B cell (primary cell): ENCODE measurements around the gene SLCO3A1. TPM values are rescaled to one million over a fixed set of nuclear protein-coding genes. Genes with fewer than 3 reads are reported as not detected.

Source experiments
- ATAC-seq: fragments of 200-7000 bp; cut with Tn5 transposase; one replicate; pipeline ENCODE4 v1.10.0; 2021; ENCODE audit warnings: low read depth, mild to moderate bottlenecking, moderate number of reproducible peaks, moderate library complexity
- CTCF ChIA-PET: fragments of 350-600 bp; sonication (Branson Sonifier 250); formaldehyde crosslinking; loops from one replicate; lab custom pipeline; 2021; ENCODE audit warnings: antibody characterized with exemption, inconsistent platforms; lab: Charles Lee
- POLR2A ChIA-PET: fragments of 350-600 bp; sonication (Branson Sonifier 250); formaldehyde crosslinking; loops from one replicate; lab custom pipeline; 2021; ENCODE audit warnings: antibody characterized with exemption; lab: Charles Lee
- DNase-seq: peaks from one replicate; pipeline ENCODE4 v3.0.0; 2013
- H2AFZ ChIP-seq: 2 replicates; pipeline ENCODE4 v1.6.1; 2012; ENCODE audit warnings: mild to moderate bottlenecking, low read depth, low read length; ENCODE audit not compliant: insufficient read depth, poor library complexity, severe bottlenecking
- H3K27ac ChIP-seq, 2 donors: 1 replicate in 1 of 2; 2 replicates in 1 of 2; pipeline ENCODE4 v1.5.1; 2012 to 2013; ENCODE audit warnings: low read length in 2 of 2, mild to moderate bottlenecking in 2 of 2, moderate library complexity in 1 of 2
- H3K27me3 ChIP-seq, 4 experiments: fragments of 200-600 bp in 1 of 4; sonication (generic) in 1 of 4; replicated peaks in 1 of 4; 1 replicate in 2 of 4; 2 replicates in 2 of 4; pipeline versions ENCODE4 v1.6.1 to v1.7.0; 2013 to 2016; ENCODE audit warnings: low read length in 3 of 4, mild to moderate bottlenecking in 2 of 4, mixed read lengths in 1 of 4, moderate library complexity in 1 of 4; ENCODE audit not compliant: insufficient read depth in 4 of 4, control insufficient read depth in 3 of 4; ENCODE audit errors: control extremely low read depth in 1 of 4
- H3K36me3 ChIP-seq, 2 experiments: replicated peaks in 1 of 2; 1 replicate in 1 of 2; 2 replicates in 1 of 2; pipeline versions ENCODE4 v1.6.1 to v1.7.1; 2013; ENCODE audit warnings: low read length in 1 of 2; ENCODE audit not compliant: insufficient read depth in 2 of 2, control insufficient read depth in 1 of 2; ENCODE audit errors: control extremely low read depth in 1 of 2, extremely low read depth in 1 of 2
- H3K4me1 ChIP-seq, 2 donors: fragments of 200-600 bp in 1 of 2; sonication (generic) in 1 of 2; 1 replicate in 1 of 2; 2 replicates in 1 of 2; pipeline versions ENCODE4 v1.5.1 to v1.6.1; 2013 to 2017; ENCODE audit warnings: low read length in 2 of 2; ENCODE audit not compliant: control insufficient read depth in 2 of 2, insufficient read depth in 2 of 2
- H3K4me2 ChIP-seq: replicated peaks from 2 replicates; pipeline ENCODE3; 2012; ENCODE audit warnings: mild to moderate bottlenecking, low read depth, low read length; ENCODE audit not compliant: poor library complexity, severe bottlenecking
- H3K4me3 ChIP-seq, 5 experiments: fragments of 200-600 bp in 1 of 5; sonication (generic) in 1 of 5; 1 replicate in 3 of 5; 2 replicates in 2 of 5; pipeline versions ENCODE4 v1.5.1 to v1.7.0; 2011 to 2016; ENCODE audit warnings: low read length in 4 of 5, mild to moderate bottlenecking in 4 of 5, low read depth in 2 of 5, control low read depth in 1 of 5, moderate library complexity in 1 of 5; ENCODE audit not compliant: insufficient read depth in 1 of 5; ENCODE audit errors: control extremely low read depth in 1 of 5, extremely low read depth in 1 of 5
- H3K79me2 ChIP-seq: fragments of 200-600 bp; sonication (generic); one replicate; pipeline ENCODE4 v1.6.0; 2016; ENCODE audit warnings: low read length; ENCODE audit not compliant: control insufficient read depth, insufficient read depth
- H3K9ac ChIP-seq: fragments of 200-600 bp; sonication (generic); 2 replicates; pipeline ENCODE4 v1.6.1; 2017; ENCODE audit warnings: mild to moderate bottlenecking, low read length, moderate library complexity
- H3K9me3 ChIP-seq, 3 donors: one replicate each; pipeline versions ENCODE4 v1.6.1 to v1.7.1; 2013; ENCODE audit warnings: low read length in 2 of 3; ENCODE audit not compliant: control insufficient read depth in 2 of 3, insufficient read depth in 1 of 3; ENCODE audit errors: control extremely low read depth in 1 of 3
- H4K20me1 ChIP-seq: 2 replicates; pipeline ENCODE4 v1.6.0; 2012; ENCODE audit warnings: mild to moderate bottlenecking, low read length; ENCODE audit not compliant: insufficient read depth, control insufficient read depth, poor library complexity, severe bottlenecking
- H3K27ac Mint-ChIP-seq: one replicate; pipeline ENCODE4 v1.8.0; 2021; ENCODE audit warnings: mixed read lengths
- H3K27me3 Mint-ChIP-seq: one replicate; pipeline ENCODE4 v1.8.0; 2021; ENCODE audit warnings: mixed read lengths
- H3K4me1 Mint-ChIP-seq: one replicate; pipeline ENCODE4 v1.8.0; 2021; ENCODE audit warnings: mixed read lengths
- H3K4me3 Mint-ChIP-seq: one replicate; pipeline ENCODE4 v1.8.0; 2021; ENCODE audit warnings: mixed read lengths
- H3K9me3 Mint-ChIP-seq: one replicate; pipeline ENCODE4 v1.8.0; 2022; ENCODE audit warnings: mixed read lengths; ENCODE audit not compliant: insufficient read depth
- CTCF ChIP-seq: fragments of 200-600 bp; IDR thresholded peaks from one replicate; pipeline ENCODE4 v1.8.0; 2022; ENCODE audit warnings: antibody characterized with exemption, mild to moderate bottlenecking
- EZH2 ChIP-seq: IDR thresholded peaks from 2 replicates; pipeline ENCODE4 v1.6.1; 2012; ENCODE audit warnings: borderline replicate concordance, low read depth, mild to moderate bottlenecking, moderate library complexity, low read length; ENCODE audit not compliant: insufficient read depth, poor library complexity, severe bottlenecking
- WGBS: methylation state at CpG from one replicate; pipeline ENCODE4 v1.1.5; 2013; ENCODE audit warnings: missing lambda C conversion rate; ENCODE audit not compliant: insufficient coverage; 5-methylcytosine and 5-hydroxymethylcytosine counted together
- intact Hi-C: fragments of 100-400 bp; cut with micrococcal nuclease; formaldehyde crosslinking; loops from one replicate; pipeline ENCODE4 v1.10.0; 2022
- polyA plus RNA-seq: library from polyadenylated mRNA; depleted of rRNA; stranded (reverse); fragments of >200 nt; gene quantifications from 2 replicates; pipeline ENCODE4 v1.2.3, GENCODE V29; 2012
- total RNA-seq, 2 donors: library from RNA; stranded (reverse); fragments of 120-200 nt in 1 of 2; gene quantifications; 1 replicate in 1 of 2; 2 replicates in 1 of 2; pipeline versions ENCODE4 v1.2.3 to v1.2.4, GENCODE V29; 2013 to 2022

SLCO3A1 gene
- total and polyA plus RNA-seq, 2 donors (not counting 1 experiment from before 2014, with no cell fraction given), result 0.99 to 2.3 TPM

DNA sequence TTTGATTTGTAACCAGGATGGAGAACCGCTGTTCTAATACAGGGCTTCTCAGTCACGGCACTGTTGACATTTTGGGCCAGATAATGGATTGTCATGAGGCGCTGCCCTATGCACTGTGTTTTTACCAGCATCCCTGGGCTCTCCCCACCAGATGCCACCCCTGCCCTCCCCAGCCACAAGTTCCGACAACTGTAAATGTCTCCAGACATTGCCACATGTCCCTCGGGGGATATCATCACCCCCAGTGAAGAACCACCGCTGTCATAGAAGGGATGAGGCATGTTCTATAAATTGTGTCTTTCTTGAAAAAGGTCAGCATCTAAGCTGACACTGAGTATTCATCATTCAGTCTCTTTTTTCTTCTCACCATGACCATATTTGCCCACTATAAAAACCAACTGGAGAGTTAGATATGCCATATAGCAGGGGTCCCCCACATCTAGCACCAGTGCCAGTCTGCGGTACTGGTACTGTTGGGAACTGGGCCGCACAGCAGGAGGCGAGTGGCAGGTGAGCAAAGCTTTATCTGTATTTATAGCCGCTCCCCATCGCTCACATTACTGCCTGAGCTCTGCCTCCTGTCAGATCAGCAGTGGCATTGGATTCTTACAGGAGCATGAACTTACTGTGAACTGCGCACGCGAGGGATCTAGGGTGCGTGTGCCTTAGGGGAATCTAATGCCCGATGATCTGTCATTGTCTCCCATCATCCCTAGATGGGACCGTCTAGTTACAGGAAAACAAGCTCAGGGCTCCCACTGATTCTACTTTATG, 279.7 kb downstream of the SLCO3A1 start:
- no peaks in the 10 kb centered on the region for H3K36me3 ChIP-seq
- ChIA-PET CTCF (no interaction called here), POLR2A (no interaction called here)
- intact Hi-C loops, result no loop called here
- H3K79me2 ChIP-seq, result no peaks in the 10 kb centered on the region
- 85% methylated on average over 13 of the region's 17 CpGs for WGBS
- DNase-seq (no peak), ATAC-seq (no peak)
- TF ChIP-seq EZH2 (no peak), CTCF (no peak)
- H3K27me3 ChIP-seq, result no peaks in the 10 kb centered on the region
- Mint-ChIP-seq H3K27me3 (no peaks in the 10 kb centered on the region), H3K9me3 (no peaks in the 10 kb centered on the region), H3K4me3 (no peak overlapping the region), H3K4me1 (no peaks in the 10 kb centered on the region), H3K27ac (no peak overlapping the region)
- H3K9ac ChIP-seq, result no peak overlapping the region
- H3K4me3 ChIP-seq, result no peak overlapping the region
- no peak overlapping the region for H2AFZ ChIP-seq
- no peak overlapping the region for H3K27ac ChIP-seq
- H3K4me1 ChIP-seq, result no peaks in the 10 kb centered on the region
- H3K9me3 ChIP-seq, result no peaks in the 10 kb centered on the region
- H3K4me2 ChIP-seq, result no peak overlapping the region
- no peaks in the 10 kb centered on the region for H4K20me1 ChIP-seq

- intact Hi-C loops, result no loop called here
- DNase-seq, result no peak
- Histone ChIP-seq H2AFZ (no peak overlapping the region), H3K9ac (no peak overlapping the region), H4K20me1 (no peaks in the 10 kb centered on the region), H3K36me3 (no peaks in the 10 kb centered on the region), H3K27me3 (no peaks in the 10 kb centered on the region), H3K79me2 (no peaks in the 10 kb centered on the region), H3K4me3 (no peak overlapping the region), H3K27ac (no peak overlapping the region), H3K9me3 (no peaks in the 10 kb centered on the region), H3K4me1 (no peaks in the 10 kb centered on the region), H3K4me2 (no peak overlapping the region)
- Mint-ChIP-seq H3K27ac (no peak overlapping the region), H3K27me3 (no peaks in the 10 kb centered on the region), H3K4me1 (peaks cover 16% of the 10 kb centered on the region), H3K4me3 (no peak overlapping the region), H3K9me3 (no peaks in the 10 kb centered on the region)
- WGBS, result 100% methylated on average over 2 of the region's 5 CpGs
- ATAC-seq, result no peak
- TF ChIP-seq EZH2, result no peak
- no peak for TF ChIP-seq CTCF
- POLR2A ChIA-PET, result no interaction called here
- CTCF ChIA-PET, result no interaction called here
These were observed 287.3 kb downstream of the SLCO3A1 start for GRCh38 chr15:92140796-92141195.
